DND-41 (cell line): ENCODE results near the gene TMPRSS4.
A peak's percentile ranks its signal among the peaks of the same experiment; 100 is the strongest.

Experiments
- ATAC-seq: fragments of 200-7000 bp; cut with Tn5 transposase; 3 replicates; pipeline ENCODE4 v1.9.1; 2021; ENCODE audit warnings: low read depth; ENCODE audit not compliant: insufficient read depth
- DNase-seq: peaks from one replicate; pipeline ENCODE4 v3.0.0-alpha.2; 2020
- H2AFZ ChIP-seq: 2 replicates; pipeline ENCODE4 v1.6.0; 2012; ENCODE audit warnings: low read depth, low read length
- H3K27ac ChIP-seq: 2 replicates; pipeline ENCODE4 v1.5.1; 2012; ENCODE audit warnings: low read length, inconsistent platforms
- H3K27me3 ChIP-seq: fragments of 200-600 bp; sonication (generic); 2 replicates; pipeline ENCODE4 v1.6.0; 2012; ENCODE audit warnings: low read length, mild to moderate bottlenecking, inconsistent platforms; ENCODE audit not compliant: insufficient read depth, poor library complexity
- H3K36me3 ChIP-seq: 2 replicates; pipeline ENCODE4 v1.5.1; 2012; ENCODE audit warnings: low read length, inconsistent platforms; ENCODE audit not compliant: insufficient read depth
- H3K4me1 ChIP-seq: 2 replicates; pipeline ENCODE4 v1.5.1; 2012; ENCODE audit warnings: mild to moderate bottlenecking, low read length; ENCODE audit not compliant: insufficient read depth
- H3K4me2 ChIP-seq: 2 replicates; pipeline ENCODE4 v1.6.0; 2012; ENCODE audit warnings: mild to moderate bottlenecking, moderate library complexity, low read length, inconsistent platforms; ENCODE audit not compliant: insufficient read depth
- H3K4me3 ChIP-seq, 2 experiments: fragments of 200-600 bp in 1 of 2; shearing (Covaris generic) in 1 of 2; 2 replicates each; pipeline ENCODE4 v1.5.1; 2012 to 2016; ENCODE audit warnings: inconsistent platforms in 2 of 2, low read length in 2 of 2, mild to moderate bottlenecking in 2 of 2, low read depth in 1 of 2, moderate library complexity in 1 of 2
- H3K79me2 ChIP-seq: 2 replicates; pipeline ENCODE4 v1.6.0; 2012; ENCODE audit warnings: low read length, inconsistent platforms; ENCODE audit not compliant: insufficient read depth
- H3K9ac ChIP-seq: 2 replicates; pipeline ENCODE4 v1.6.0; 2012; ENCODE audit warnings: low read depth, mild to moderate bottlenecking, inconsistent platforms, low read length, moderate library complexity
- H3K9me3 ChIP-seq: 2 replicates; pipeline ENCODE4 v1.5.1; 2012; ENCODE audit warnings: low read length, moderate library complexity, mild to moderate bottlenecking, inconsistent platforms; ENCODE audit not compliant: insufficient read depth, severe bottlenecking
- H4K20me1 ChIP-seq: 2 replicates; pipeline ENCODE4 v1.6.0; 2012; ENCODE audit warnings: low read length; ENCODE audit not compliant: insufficient read depth
- EZH2 ChIP-seq: IDR thresholded peaks from 3 replicates; pipeline ENCODE4 v1.6.1; 2012; ENCODE audit warnings: borderline replicate concordance, low read depth, mild to moderate bottlenecking, moderate library complexity, low read length, inconsistent platforms; ENCODE audit not compliant: severe bottlenecking
- TF ChIP-seq, protein P1 (sequence below): IDR thresholded peaks from 2 replicates; pipeline ENCODE4 v1.5.1; 2012; ENCODE audit warnings: borderline replicate concordance, low read length, moderate library complexity, mild to moderate bottlenecking; ENCODE audit not compliant: poor library complexity, severe bottlenecking; ENCODE audit errors: extremely low read depth

Gene TMPRSS4

DNA sequence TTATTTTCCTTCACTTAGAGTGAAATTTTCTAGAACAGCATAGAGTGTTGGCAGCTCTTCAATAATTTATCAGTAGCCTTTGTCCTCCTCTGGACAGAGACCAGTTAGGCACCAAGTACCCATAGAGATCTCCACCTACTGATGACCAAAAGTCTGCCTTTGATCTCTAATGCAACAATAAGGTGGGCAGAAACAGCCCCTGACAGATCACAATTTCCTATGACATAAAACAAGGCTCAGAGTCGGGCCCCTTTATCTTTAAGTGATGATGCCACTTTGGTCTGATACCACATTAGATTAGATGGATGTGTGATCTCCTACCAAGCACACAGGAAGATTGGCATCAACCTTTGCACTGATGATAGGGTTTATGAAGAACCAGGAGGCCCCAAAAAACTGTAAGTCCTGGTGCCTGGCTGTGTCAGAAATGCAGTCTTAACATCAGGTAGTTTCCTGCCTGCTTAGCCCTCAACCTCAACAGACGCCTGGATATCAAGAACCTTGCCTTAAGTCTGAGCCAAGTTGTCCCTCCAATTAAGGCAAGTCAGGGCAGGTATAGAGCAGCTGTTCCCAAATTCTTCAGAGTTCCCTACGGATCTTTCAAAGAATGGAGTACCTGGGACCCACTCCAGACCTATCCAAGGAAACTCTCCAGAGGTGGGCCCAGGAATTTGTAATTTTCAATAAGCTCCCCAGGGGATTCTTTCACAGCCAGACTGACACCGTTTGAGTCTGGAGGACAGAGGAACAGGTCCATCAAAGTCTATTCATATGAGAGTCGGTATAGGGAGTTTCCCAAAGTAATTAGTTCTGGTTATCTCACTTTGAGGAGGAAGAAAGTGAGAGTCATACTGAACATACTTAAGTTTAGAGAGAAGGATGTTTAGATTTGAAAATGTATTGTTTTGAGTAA is 30.6 kb upstream of the TMPRSS4 start:
- no peak overlapping the region for H2AFZ ChIP-seq
- no peak for DNase-seq

DNA sequence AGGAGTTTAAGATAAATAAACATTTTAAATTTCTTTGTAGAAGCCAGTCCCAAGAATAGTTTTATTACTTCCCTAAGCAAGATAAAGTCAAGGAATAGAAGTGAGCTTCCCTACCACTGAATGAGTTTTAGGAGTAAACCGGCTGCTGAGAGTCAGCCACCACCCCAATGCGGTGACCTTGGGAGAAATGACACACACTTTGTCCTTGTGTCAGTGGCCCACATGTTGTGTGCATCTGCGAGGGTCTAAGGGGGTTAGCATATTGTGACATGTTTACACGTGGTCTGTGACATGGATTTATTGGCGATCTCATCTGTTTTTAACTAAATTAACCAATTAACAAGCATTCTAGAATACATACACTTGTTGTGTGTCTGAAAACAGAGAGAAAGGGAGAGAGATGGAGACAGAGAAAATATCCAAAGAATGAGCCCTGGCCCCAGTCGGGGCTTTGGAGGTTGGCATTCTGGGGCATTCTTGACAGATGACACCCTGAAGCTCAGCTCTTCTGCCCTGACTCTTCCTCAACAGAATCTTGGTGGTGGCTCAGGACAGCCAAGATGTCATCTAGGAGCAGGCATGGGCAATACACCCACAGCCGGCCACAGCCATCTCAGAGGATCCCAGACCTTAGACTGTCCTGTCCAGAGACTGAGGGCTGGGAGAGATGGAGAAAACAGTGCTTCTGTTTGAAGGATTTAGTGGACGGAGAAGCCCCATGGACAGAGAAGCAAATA is 29.7 kb upstream of the TMPRSS4 start:
- Histone ChIP-seq H3K9ac (no peak overlapping the region), H3K79me2 (no peaks in the 10 kb centered on the region), H3K4me3 (no peak overlapping the region), H3K27me3 (no peaks in the 10 kb centered on the region), H4K20me1 (no peaks in the 10 kb centered on the region), H3K36me3 (no peaks in the 10 kb centered on the region), H3K4me2 (no peak overlapping the region), H2AFZ (no peak overlapping the region), H3K9me3 (no peaks in the 10 kb centered on the region), H3K4me1 (peaks cover 12% of the 10 kb centered on the region), H3K27ac (no peak overlapping the region)
- no peak for DNase-seq
- ATAC-seq: no peak
- TF ChIP-seq, protein P1, sequence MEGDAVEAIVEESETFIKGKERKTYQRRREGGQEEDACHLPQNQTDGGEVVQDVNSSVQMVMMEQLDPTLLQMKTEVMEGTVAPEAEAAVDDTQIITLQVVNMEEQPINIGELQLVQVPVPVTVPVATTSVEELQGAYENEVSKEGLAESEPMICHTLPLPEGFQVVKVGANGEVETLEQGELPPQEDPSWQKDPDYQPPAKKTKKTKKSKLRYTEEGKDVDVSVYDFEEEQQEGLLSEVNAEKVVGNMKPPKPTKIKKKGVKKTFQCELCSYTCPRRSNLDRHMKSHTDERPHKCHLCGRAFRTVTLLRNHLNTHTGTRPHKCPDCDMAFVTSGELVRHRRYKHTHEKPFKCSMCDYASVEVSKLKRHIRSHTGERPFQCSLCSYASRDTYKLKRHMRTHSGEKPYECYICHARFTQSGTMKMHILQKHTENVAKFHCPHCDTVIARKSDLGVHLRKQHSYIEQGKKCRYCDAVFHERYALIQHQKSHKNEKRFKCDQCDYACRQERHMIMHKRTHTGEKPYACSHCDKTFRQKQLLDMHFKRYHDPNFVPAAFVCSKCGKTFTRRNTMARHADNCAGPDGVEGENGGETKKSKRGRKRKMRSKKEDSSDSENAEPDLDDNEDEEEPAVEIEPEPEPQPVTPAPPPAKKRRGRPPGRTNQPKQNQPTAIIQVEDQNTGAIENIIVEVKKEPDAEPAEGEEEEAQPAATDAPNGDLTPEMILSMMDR: no peak
- no peak for TF ChIP-seq EZH2

More for the DNA sequence above, 30.6 kb upstream of the TMPRSS4 start:
- Histone ChIP-seq H3K9me3 (no peaks in the 10 kb centered on the region), H3K9ac (no peak overlapping the region), H3K4me3 (no peak overlapping the region), H3K36me3 (no peaks in the 10 kb centered on the region), H4K20me1 (no peaks in the 10 kb centered on the region), H3K79me2 (no peaks in the 10 kb centered on the region), H3K4me1 (peaks cover 6% of the 10 kb centered on the region), H3K27ac (no peak overlapping the region), H3K27me3 (no peaks in the 10 kb centered on the region), H3K4me2 (no peak overlapping the region)
- ATAC-seq: 0 out of 3 replicates have a peak, but pooled peaks have one; percentile 40
- TF ChIP-seq EZH2: no peak
- TF ChIP-seq, protein P1: no peak

DNA sequence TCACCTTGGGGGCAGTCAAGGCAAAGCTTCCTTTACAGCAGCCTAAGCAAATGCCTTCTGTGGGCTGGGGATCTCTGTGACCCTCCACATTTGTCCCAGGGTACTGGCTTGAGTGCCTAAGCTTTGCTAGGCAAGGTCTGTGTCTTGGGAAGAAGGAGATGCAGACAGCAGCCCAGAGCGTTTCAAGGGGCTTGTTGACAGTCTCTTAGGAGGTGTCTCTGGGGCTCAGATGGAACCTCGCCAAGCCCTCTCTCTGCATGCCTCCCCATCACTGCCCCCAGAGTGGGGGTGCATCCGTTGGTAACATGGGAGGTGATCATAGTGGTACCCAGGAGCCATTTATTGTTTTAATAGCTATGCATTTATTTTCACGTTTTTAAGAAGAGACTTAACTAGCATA is 29.1 kb upstream of the TMPRSS4 start:
- no peak overlapping the region for H3K27ac ChIP-seq
- H3K9me3 ChIP-seq: no peaks in the 10 kb centered on the region

More for the DNA sequence above, 29.1 kb upstream of the TMPRSS4 start:
- Histone ChIP-seq H3K27me3 (no peaks in the 10 kb centered on the region), H2AFZ (no peak overlapping the region), H3K9ac (no peak overlapping the region), H3K4me3 (no peak overlapping the region), H3K79me2 (no peaks in the 10 kb centered on the region), H3K36me3 (no peaks in the 10 kb centered on the region), H3K4me2 (no peak overlapping the region), H3K4me1 (peaks cover 15% of the 10 kb centered on the region), H4K20me1 (no peaks in the 10 kb centered on the region)
- DNase-seq: no peak
- ATAC-seq: no peak
- TF ChIP-seq, protein P1: no peak
- TF ChIP-seq EZH2: no peak
